ENCODE measurements around the gene ODF2.

The ODF2 gene

GRCh38 chr9:128548876-128549275, 93.1 kb downstream of the ODF2 start:
- Mint-ChIP-seq H3K4me1 (ENCODE audit: low read depth) (peaks cover 37% of the 10 kb centered on the region), H3K36me3 (ENCODE audit: low read depth) (peaks cover 6% of the 10 kb centered on the region), H3K27me3 (no peaks in the 10 kb centered on the region), H3K27ac (no peak overlapping the region), H3K4me3 (no peak overlapping the region), H3K9me3 (no peaks in the 10 kb centered on the region)
- intact Hi-C loops (cut with micrococcal nuclease) = no loop called here

- Mint-ChIP-seq H3K9me3 (no peaks in the 10 kb centered on the region), H3K4me3 (no peak overlapping the region), H3K4me1 (ENCODE audit: low read depth) (peaks cover 37% of the 10 kb centered on the region), H3K27ac (no peak overlapping the region), H3K27me3 (no peaks in the 10 kb centered on the region), H3K36me3 (ENCODE audit: low read depth) (peaks cover 6% of the 10 kb centered on the region)
- intact Hi-C loops (cut with micrococcal nuclease) = loop anchor here (10.0 kb wide), 1 partner anchor 175 kb away; the partner anchor contains the start of gene URM1
Observed at GRCh38 chr9:128550226-128550625, 94.4 kb downstream of the ODF2 start.
